SU-DHL-6 (cell line): ENCODE results near the gene PDE1C.

Experiments used
- H2AFZ ChIP-seq: fragments of 200-600 bp; sonication (generic); 2 replicates; pipeline ENCODE4 v1.6.1; 2014; ENCODE audit warnings: low read depth, mild to moderate bottlenecking, moderate library complexity, mixed read lengths, antibody characterized with exemption, low read length; ENCODE audit not compliant: severe bottlenecking
- H3F3A ChIP-seq: fragments of 200-600 bp; shearing (Covaris generic); 2 replicates; pipeline ENCODE4 v1.6.0; 2016; ENCODE audit warnings: antibody characterized with exemption, mild to moderate bottlenecking; ENCODE audit not compliant: insufficient read depth
- H3K27ac ChIP-seq: fragments of 200-600 bp; sonication (generic); 2 replicates; pipeline ENCODE4 v1.5.1; 2016; ENCODE audit warnings: low read depth, mild to moderate bottlenecking, low read length, moderate library complexity, mixed read lengths
- H3K27me3 ChIP-seq: fragments of 200-600 bp; sonication (generic), shearing (Covaris generic); 2 replicates; pipeline ENCODE4 v1.6.0; 2014; ENCODE audit warnings: mild to moderate bottlenecking, low read length
- H3K36me3 ChIP-seq: fragments of 200-600 bp; sonication (generic); 2 replicates; pipeline ENCODE4 v1.6.1; 2014; ENCODE audit warnings: mild to moderate bottlenecking, low read length, mixed read lengths
- H3K4me2 ChIP-seq: fragments of 300-600, 200-600 bp; shearing (Covaris generic), sonication (generic); 2 replicates; pipeline ENCODE4 v1.6.0; 2014; ENCODE audit warnings: low read length, low read depth, mild to moderate bottlenecking; ENCODE audit not compliant: poor library complexity, severe bottlenecking
- H3K4me3 ChIP-seq: fragments of 200-600 bp; sonication (generic); 2 replicates; pipeline ENCODE4 v1.5.1; 2014; ENCODE audit warnings: antibody characterized with exemption, low read length, mild to moderate bottlenecking, mixed read lengths; ENCODE audit not compliant: insufficient read depth, poor library complexity, severe bottlenecking
- H3K79me2 ChIP-seq: fragments of 200-600 bp; sonication (generic); 2 replicates; pipeline ENCODE4 v1.6.1; 2014; ENCODE audit warnings: mild to moderate bottlenecking, low read length, moderate library complexity; ENCODE audit not compliant: insufficient read depth
- H3K9ac ChIP-seq: fragments of 200-600 bp; sonication (generic); 2 replicates; pipeline ENCODE4 v1.7.0; 2014; ENCODE audit warnings: mild to moderate bottlenecking, low read length
- H3K9me2 ChIP-seq: fragments of 200-600 bp; sonication (generic); replicated peaks from 2 replicates; pipeline ENCODE4 v1.6.1; 2014; ENCODE audit warnings: low read length; ENCODE audit not compliant: insufficient read depth
- H3K9me3 ChIP-seq: fragments of 200-600 bp; sonication (generic); 2 replicates; pipeline ENCODE4 v1.6.1; 2014; ENCODE audit warnings: low read length, mixed read lengths; ENCODE audit not compliant: insufficient read depth
- H4K20me1 ChIP-seq: fragments of 200-600 bp; sonication (generic); 2 replicates; pipeline ENCODE4 v1.6.1; 2014; ENCODE audit warnings: low read depth, mild to moderate bottlenecking, antibody characterized with exemption, low read length, moderate library complexity, mixed read lengths
- EZH2phosphoT487 ChIP-seq: fragments of 200-600 bp; sonication (generic), shearing (Covaris generic); conservative IDR thresholded peaks from 2 replicates; pipeline ENCODE4 v1.6.1; 2018; ENCODE audit warnings: mild to moderate bottlenecking, antibody characterized with exemption, low read length, moderate library complexity, mixed read lengths
- TF ChIP-seq, protein P1 (sequence below): fragments of 200-600 bp; sonication (generic); IDR thresholded peaks from one replicate; pipeline ENCODE4 v1.5.1; 2017; ENCODE audit warnings: antibody characterized with exemption, mild to moderate bottlenecking, low read length, moderate library complexity; ENCODE audit not compliant: insufficient read depth, poor library complexity, severe bottlenecking

PDE1C gene

DNA sequence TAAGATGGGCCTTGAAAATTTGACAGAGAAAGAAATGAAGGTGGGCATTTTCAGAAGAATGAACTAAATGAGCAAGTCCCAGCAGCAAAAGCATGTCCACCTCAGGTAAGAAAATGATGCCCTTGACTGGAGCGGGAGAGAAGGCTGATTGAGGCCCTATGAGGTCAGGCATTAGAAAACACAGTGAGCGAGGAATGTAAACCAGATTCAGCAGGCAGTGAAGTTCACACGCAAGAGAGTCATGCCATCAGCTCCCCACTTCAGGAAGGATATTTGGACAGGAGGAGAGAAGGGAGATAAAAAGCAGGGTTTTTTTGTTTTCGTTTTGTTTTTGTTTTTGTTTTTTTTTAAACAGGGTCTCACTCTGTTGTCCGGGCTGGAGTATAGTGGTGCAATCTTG is 216.8 kb downstream of the PDE1C start:
- Histone ChIP-seq H3K4me2 (no peak overlapping the region), H3K27ac (no peak overlapping the region), H3K9me3 (no peaks in the 10 kb centered on the region), H4K20me1 (no peaks in the 10 kb centered on the region), H2AFZ (no peak overlapping the region), H3K4me3 (no peak overlapping the region), H3K9ac (no peak overlapping the region), H3F3A (no peaks in the 10 kb centered on the region), H3K9me2 (no peaks in the 10 kb centered on the region), H3K79me2 (no peaks in the 10 kb centered on the region), H3K27me3 (no peaks in the 10 kb centered on the region), H3K36me3 (no peaks in the 10 kb centered on the region)
- TF ChIP-seq EZH2phosphoT487 = no peak
- TF ChIP-seq, protein P1, sequence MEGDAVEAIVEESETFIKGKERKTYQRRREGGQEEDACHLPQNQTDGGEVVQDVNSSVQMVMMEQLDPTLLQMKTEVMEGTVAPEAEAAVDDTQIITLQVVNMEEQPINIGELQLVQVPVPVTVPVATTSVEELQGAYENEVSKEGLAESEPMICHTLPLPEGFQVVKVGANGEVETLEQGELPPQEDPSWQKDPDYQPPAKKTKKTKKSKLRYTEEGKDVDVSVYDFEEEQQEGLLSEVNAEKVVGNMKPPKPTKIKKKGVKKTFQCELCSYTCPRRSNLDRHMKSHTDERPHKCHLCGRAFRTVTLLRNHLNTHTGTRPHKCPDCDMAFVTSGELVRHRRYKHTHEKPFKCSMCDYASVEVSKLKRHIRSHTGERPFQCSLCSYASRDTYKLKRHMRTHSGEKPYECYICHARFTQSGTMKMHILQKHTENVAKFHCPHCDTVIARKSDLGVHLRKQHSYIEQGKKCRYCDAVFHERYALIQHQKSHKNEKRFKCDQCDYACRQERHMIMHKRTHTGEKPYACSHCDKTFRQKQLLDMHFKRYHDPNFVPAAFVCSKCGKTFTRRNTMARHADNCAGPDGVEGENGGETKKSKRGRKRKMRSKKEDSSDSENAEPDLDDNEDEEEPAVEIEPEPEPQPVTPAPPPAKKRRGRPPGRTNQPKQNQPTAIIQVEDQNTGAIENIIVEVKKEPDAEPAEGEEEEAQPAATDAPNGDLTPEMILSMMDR = no peak

DNA sequence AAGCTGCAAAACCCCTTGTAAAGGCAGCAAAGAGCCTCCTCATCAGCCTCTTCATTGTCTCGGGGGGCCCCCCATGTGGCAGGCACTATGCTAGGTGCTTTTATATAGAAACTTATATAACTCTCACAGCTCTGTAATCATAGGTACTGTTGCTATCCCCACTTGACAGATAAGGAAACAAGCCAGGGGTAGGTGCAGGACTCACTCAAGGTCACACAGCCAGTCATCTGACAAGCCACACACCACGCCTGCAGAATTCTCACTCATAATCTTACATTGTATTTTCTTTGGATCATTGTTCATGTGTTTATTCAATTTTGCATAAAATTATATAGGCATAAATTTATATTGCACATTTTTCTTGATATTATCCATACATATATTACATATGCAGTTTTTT is 217.7 kb downstream of the PDE1C start:
- no peaks in the 10 kb centered on the region for H3K79me2 ChIP-seq
- H3K9ac ChIP-seq = no peak overlapping the region
- TF ChIP-seq, protein P1 = no peak
- no peak for TF ChIP-seq EZH2phosphoT487
- no peaks in the 10 kb centered on the region for H3F3A ChIP-seq
- H3K27ac ChIP-seq = no peak overlapping the region
- no peaks in the 10 kb centered on the region for H3K9me2 ChIP-seq
- no peak overlapping the region for H3K4me3 ChIP-seq
- H3K36me3 ChIP-seq = no peaks in the 10 kb centered on the region
- H3K9me3 ChIP-seq = no peaks in the 10 kb centered on the region
- no peak overlapping the region for H2AFZ ChIP-seq
- H4K20me1 ChIP-seq = no peaks in the 10 kb centered on the region
- no peak overlapping the region for H3K4me2 ChIP-seq
- no peaks in the 10 kb centered on the region for H3K27me3 ChIP-seq

DNA sequence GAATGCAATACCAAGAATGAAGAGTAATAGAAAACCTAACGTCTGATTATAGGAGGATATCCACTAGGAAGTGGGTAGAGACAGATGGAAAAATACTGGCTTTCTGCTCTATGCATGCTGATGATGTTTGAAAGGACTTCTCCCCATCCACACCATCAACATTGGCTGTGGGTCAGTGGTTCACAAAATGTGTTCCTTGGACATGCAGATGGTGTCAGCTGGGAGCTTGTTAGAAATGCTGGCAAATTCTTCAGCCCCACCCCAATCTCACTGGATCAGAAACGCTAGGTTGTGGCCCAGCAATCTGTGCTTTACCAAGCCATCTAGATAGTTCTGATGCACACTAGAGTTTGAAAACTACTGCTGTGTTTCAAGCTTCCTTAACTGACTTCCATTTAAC is 219.1 kb downstream of the PDE1C start:
- no peaks in the 10 kb centered on the region for H4K20me1 ChIP-seq
- H3K9ac ChIP-seq = no peak overlapping the region
- H3K36me3 ChIP-seq = no peaks in the 10 kb centered on the region
- no peaks in the 10 kb centered on the region for H3K9me3 ChIP-seq
- no peak overlapping the region for H3K27ac ChIP-seq
- no peaks in the 10 kb centered on the region for H3F3A ChIP-seq
- no peak overlapping the region for H3K4me2 ChIP-seq
- TF ChIP-seq, protein P1 = no peak
- no peak for TF ChIP-seq EZH2phosphoT487
- H3K27me3 ChIP-seq = no peaks in the 10 kb centered on the region
- no peak overlapping the region for H3K4me3 ChIP-seq
- no peaks in the 10 kb centered on the region for H3K79me2 ChIP-seq
- H3K9me2 ChIP-seq = no peaks in the 10 kb centered on the region
- H2AFZ ChIP-seq = no peak overlapping the region
